ENCODE results near the gene TRIM17. TPM values are rescaled to one million over a fixed set of nuclear protein-coding genes. Genes with fewer than 3 reads are reported as not detected.

TRIM17 gene
- polyA plus RNA-seq, 1 of the 3 experiments (the other 2 are of a cell fraction): 1.6 TPM

- peak; percentile 69 for TF ChIP-seq NRF1 (IDR thresholded peaks at IDR 0.05; ENCODE audit: low read depth, low read length)
- no peak for TF ChIP-seq YY1 (IDR thresholded peaks at IDR 0.05; ENCODE audit: low read depth)
- TF ChIP-seq MXI1 (IDR thresholded peaks at IDR 0.05; ENCODE audit: low read depth, low read length): peak; percentile 92
- TF ChIP-seq TEAD4 (IDR thresholded peaks at IDR 0.05; ENCODE audit: borderline replicate concordance, insufficient read depth): no peak
- TF ChIP-seq RXRA (IDR thresholded peaks at IDR 0.05; ENCODE audit: borderline replicate concordance, low read depth): no peak
- TF ChIP-seq GATA2 (CRISPR knock-in tag; IDR thresholded peaks at IDR 0.05): no peak
- no peak for TF ChIP-seq CTCF (IDR thresholded peaks at IDR 0.05)
- peak; percentile 78 for TF ChIP-seq RFX5 (IDR thresholded peaks at IDR 0.05; ENCODE audit: low read length)
- TF ChIP-seq ELF1 (IDR thresholded peaks at IDR 0.05): no peak
- TF ChIP-seq TAF1 (IDR thresholded peaks at IDR 0.05; ENCODE audit: borderline replicate concordance, low read depth, low read length): peak; percentile 50; the same call in 1 of the 2 replicates
- TF ChIP-seq NFIC (IDR thresholded peaks at IDR 0.05; ENCODE audit: borderline replicate concordance): no peak
- no peak for TF ChIP-seq REST (IDR thresholded peaks at IDR 0.05; ENCODE audit: low read depth, low read length)
- TF ChIP-seq CHD2 (IDR thresholded peaks at IDR 0.05; ENCODE audit: low read length, partially characterized antibody): peak; percentile 46
- no peak for TF ChIP-seq PBX3 (IDR thresholded peaks at IDR 0.05)
- TF ChIP-seq IRF3 (IDR thresholded peaks at IDR 0.05; ENCODE audit: low read depth, low read length): peak; percentile 60
- no peak for TF ChIP-seq MEF2A (IDR thresholded peaks at IDR 0.05; ENCODE audit: borderline replicate concordance, low read depth)
- no peak for TF ChIP-seq FOXJ3 (CRISPR knock-in tag; IDR thresholded peaks at IDR 0.05)
- no peak for TF ChIP-seq EP300 (IDR thresholded peaks at IDR 0.05; ENCODE audit: borderline replicate concordance in 1 of 2, low read depth in 1 of 2, low read length in 1 of 2)
Observed at GRCh38 chr1:228464487-228464983, 47.9 kb upstream of the TRIM17 start (continued).
